T-helper 1 cell treated with Interleukin-12 subunit alpha and Interleukin-12 subunit beta and Interleukin-4 antibody, amounts not matched to agents 30 ng/mL and 1 ng/mL, for 36 hours (primary cell): ENCODE measurements around the gene FHOD3. TPM values are rescaled to one million over a fixed set of nuclear protein-coding genes. Genes with fewer than 3 reads are reported as not detected.

Experiments used
- intact Hi-C: fragments of 100-400 bp; cut with micrococcal nuclease; formaldehyde crosslinking; loops from one replicate; pipeline ENCODE4 v1.15.1; 2024
- total RNA-seq: library from RNA; stranded (reverse); gene quantifications from 2 replicates; pipeline ENCODE4 v1.2.3, GENCODE V29; 2022

Gene FHOD3
- total RNA-seq, 1 donor from 2014 or later: not detected

DNA sequence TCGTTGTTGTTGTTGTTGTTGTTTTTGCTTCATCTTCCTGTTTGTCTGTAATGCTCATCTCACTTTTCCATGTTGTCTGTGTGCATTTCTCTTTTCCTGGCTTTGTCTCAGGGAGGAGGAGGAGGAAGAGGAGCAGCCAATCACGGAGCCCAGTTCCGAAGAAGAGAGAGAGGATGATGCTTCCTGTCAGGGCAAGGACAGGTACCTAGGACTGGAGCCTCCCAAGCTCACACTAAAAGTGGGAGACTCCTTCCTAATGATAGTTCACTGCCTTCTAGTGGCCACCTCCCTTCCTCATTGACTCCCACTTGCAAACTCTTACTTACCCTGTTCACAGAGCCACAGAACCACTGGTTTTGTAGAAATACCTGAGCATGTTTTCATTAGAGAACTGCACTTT, 351.7 kb downstream of the FHOD3 start:
- intact Hi-C loops: no loop called here

DNA sequence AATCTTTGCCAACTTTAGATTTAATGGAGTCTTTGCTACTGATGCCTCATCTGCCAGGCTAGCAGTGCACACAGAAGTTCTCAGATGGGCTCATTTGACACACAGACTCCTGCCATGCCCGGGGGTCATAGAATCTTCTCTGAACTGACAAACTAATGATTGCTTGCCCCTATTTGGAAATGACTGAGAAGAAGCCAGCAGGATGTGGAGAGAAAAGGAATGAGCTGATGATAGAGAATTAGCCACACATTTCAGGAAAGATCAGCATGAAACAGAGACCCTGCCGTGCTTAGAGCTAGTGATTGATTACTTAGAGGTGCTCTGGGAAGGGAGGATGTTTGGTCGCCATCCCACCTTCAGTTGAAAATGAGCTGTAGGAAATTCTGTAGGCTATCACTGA, 352.8 kb downstream of the FHOD3 start:
- intact Hi-C loops: no loop called here

DNA sequence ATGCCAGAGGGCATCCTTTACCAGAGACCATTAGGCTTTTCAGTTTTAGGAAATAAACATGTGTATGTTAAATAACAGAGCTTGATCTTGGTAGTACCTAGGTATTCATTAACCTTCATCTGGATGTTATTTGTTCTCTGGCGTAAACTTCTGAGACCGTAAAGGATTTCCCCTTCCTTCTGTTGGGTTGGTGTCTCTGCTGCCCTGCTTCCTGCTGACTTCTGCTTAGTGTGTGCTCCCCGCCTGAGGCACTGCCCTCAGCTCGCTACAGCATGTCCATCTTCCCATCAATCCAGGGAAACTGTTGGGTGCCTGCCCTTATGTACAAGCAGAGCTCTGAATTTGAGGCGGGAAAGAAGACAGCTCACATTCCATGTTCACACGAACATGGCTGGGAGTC, 353.4 kb downstream of the FHOD3 start:
- intact Hi-C loops: no loop called here

DNA sequence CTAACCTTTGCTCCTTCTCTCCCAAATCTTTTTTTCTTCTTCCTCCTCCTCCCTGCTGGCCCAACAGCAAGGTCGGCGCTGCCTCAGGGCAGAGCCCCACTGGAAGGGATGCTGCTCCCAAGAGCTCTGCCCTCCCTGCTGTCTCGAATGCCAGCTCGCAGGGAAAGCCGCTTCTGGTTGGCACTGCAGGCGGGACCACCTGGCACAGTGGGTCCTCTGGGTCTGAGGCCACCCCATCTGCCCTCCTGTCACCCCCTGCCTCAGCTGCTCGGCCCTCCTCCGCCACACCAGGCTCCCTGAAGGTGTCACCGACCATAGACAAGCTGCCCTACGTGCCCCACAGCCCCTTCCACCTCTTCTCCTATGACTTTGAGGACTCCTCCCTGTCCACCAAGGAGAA, 355.0 kb downstream of the FHOD3 start:
- intact Hi-C loops: no loop called here

DNA sequence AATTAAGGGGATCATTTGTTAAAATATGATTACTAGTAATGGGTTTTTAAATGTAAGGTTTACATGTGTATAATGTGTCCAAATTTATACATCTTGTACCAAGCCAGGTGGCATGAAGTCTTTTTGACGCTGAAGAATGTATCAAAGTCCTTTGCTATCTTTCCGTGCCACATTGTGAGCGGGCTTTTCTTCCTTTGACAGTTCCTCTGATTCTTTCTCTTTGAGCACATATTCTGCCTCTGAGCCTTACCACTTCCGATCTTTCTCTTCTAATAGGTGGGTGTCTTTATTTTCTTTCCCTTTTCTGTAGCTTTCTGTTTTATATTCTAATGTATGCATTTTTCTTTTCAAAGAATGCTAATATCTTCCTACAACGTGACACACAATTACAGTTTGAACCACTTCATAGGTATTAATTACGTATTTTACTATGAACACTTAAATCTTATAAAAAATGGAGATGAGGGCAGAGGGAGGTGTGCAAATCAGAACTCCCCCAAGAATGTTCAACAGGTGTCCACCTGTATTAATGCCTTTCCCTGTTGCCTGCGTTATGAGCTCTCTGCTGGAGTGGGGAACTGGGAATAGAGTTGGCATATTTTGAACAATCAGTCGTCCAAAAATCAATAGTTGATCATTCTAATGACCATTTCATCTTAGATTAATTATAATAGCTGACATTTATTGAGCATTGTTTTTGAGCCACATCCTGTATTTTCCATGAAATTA, 355.8 kb downstream of the FHOD3 start:
- intact Hi-C loops: no loop called here

DNA sequence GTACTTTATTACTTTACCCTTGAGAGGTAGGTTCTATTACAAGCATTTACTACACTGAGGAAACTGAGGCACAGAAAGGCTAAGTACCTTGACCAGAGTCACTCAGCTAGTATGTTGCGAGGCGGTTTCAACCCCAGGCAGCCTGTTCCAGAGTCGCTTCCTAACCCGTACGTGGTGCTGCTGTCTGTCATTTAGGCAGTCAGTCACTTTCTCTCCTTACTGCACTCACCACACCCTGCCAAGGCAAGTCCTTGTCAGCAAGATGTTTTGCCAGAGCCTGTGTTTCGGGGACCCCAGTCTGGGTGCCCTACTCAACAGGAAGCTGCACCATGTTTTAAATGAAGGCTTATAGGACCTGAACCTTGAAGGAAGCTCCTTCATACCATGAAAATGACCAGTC, 356.4 kb downstream of the FHOD3 start:
- intact Hi-C loops: no loop called here

DNA sequence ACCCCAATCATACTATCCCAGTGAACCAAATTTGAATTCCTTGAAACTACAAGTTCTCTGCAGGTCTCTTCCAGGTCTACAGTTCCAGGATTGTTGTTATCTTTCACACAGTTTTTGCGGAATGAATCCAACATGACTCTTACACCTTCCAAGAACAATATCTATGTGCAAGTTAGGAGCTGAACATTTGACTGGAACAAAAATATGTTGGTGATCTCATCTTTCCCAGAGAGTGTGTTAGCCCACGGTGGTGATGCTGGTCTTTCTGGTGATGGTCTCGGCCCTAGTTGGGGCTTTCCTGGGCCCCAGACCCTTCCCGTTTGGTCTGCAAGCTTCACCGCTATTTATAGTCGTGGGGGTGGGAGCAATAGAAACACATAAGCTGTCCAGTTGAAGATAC, 357.6 kb downstream of the FHOD3 start:
- intact Hi-C loops: no loop called here

DNA sequence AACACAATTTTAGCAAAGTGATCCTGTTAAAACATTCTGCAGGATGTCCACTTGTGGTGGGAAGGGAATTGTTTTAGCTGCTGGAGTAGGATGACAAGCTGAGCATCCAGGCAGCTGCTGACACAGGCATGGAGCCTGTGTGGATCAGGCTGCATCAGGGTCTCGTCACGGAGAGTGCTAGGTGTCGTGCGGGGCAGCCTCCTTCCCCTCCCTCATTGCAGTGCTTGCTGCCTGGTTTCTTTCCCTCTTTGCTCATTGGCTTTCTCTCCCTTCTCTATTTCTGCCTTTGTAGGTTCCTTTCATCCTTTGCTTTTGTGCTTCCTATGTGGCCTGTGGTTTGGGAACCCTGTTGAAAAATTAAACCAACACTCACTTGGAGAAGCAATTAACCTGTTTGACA, 358.4 kb downstream of the FHOD3 start:
- intact Hi-C loops: no loop called here

DNA sequence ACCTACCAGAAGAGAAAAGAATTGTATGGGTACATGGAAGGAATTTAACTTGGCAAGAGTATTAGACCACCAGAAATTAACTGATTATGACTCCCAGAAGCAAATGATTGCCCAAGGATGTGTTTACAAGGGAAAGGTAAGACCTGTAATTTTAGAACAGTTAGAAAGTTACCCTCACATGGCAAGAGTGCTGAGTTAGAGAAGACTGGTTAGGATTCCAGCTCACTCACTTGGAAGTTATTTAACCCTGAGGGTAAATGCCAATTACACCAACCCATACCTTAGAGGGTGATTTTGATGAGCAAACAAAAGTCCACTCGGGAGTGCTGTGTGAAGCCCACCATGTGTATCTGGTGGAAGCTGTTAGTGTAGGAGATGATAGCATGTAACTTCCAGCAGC, 361.1 kb downstream of the FHOD3 start:
- intact Hi-C loops: no loop called here

DNA sequence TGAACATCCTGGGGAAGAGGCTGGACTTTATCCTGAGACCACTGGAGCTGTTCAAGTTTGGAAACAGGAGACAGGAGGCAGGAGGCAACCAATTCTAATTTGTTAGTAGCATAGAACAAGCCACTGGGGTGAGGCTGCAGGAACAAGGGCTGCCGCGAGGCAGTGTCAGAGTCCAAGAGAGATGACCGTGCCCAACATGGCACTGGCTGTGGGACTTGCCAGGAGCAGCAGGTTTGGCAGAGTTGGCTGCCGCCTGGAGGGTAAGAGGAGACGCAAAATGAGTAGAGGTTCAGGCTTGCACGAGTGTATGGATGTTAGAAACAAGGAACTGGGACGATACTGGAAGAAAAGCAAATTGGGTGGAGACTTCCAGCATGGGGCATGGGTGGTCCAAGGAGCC, 362.8 kb downstream of the FHOD3 start:
- intact Hi-C loops: no loop called here

DNA sequence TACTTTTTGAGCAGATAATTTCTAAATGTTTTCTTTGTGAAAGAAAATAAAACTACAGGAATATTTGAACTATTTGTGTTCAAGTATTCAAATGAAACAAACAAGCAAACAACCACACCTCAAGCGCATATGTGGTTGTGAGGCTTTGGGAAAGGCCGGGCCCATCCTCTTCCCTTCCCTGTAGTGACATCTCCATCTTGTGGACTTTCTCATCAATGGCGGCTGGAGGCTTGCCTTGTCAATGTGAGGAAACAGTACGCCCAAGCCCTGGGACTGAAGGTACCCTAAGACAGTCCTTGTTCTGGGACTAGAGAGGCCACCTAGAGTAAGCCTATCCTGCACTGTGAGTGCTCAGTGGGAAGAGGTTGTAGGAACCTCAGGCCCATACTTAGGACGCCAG, 364.5 kb downstream of the FHOD3 start:
- intact Hi-C loops: no loop called here

DNA sequence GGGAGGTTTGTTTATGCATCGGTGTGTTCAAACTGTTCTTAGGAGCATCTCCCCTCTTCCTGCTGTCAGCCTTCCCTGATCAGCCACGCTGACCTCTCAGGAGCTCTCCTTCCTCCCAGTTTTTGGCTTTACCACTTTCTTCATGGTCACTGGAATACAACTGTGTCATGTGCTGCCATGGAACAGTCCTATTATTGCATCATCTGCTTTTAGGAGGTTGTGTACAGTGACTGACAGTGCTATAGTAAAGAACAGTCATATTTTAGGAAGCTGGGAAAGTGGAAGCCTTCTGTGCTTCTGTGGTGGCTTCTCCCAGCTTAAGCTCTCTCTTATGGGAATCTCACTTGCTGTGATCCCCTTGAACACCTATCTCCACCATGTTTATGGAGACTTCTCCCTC, 365.8 kb downstream of the FHOD3 start:
- intact Hi-C loops: no loop called here

DNA sequence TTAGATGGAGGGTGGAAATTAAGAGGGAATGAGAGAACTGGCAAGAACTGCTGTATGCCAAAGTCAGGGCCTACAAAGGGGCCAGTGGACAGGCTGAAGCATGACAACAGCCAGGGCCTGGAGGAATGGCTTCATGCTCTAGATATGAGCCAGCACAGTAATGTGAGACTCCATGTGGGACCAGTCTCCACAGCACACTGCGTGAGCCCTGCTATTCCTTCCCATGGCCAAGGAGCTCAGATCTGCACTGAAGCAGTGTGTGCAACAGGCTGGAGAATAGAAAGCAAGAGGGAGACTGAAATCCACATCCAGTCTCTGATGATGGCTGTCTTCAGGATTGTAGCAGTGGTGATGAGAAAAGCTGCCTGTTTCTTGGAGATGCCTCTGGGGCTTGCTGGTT, 368.4 kb downstream of the FHOD3 start:
- intact Hi-C loops: no loop called here

DNA sequence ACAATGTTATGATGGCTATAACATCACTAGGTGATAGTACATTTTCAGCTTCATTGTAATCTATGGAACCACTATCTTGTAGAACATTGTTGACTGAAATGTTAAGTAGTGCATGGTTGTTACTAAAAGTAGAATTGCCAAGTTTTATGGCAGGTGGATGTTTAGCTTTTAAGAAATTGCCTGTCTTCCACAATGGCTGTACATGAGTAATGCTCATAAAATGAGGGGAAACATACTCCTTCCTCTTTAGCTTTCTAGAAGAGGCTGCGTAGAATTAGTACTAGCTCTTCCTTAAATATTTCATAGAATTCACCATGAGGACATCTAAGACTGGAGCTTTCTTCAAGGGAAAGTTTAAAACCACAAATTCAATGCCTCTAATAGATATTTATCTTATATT, 370.3 kb downstream of the FHOD3 start:
- intact Hi-C loops: no loop called here

DNA sequence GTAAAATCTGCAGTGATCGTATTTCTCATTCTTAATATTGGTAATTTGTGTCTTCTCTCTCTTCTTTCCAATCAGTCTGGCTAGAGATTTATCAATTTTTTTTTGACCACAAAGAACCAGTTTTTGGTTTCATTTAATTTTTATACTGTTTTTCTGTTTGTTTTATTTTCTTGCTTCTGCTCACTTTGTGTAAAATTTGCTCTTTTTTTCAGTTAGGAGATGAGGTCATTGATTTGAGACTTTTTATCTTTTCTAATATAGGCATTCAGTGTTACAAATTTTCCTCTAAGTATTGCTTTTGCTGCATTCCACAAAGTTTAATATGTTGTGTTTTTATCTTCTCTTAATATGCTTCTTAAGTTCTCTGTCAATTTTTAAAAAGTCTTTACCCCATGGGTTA, 370.8 kb downstream of the FHOD3 start:
- intact Hi-C loops: no loop called here

DNA sequence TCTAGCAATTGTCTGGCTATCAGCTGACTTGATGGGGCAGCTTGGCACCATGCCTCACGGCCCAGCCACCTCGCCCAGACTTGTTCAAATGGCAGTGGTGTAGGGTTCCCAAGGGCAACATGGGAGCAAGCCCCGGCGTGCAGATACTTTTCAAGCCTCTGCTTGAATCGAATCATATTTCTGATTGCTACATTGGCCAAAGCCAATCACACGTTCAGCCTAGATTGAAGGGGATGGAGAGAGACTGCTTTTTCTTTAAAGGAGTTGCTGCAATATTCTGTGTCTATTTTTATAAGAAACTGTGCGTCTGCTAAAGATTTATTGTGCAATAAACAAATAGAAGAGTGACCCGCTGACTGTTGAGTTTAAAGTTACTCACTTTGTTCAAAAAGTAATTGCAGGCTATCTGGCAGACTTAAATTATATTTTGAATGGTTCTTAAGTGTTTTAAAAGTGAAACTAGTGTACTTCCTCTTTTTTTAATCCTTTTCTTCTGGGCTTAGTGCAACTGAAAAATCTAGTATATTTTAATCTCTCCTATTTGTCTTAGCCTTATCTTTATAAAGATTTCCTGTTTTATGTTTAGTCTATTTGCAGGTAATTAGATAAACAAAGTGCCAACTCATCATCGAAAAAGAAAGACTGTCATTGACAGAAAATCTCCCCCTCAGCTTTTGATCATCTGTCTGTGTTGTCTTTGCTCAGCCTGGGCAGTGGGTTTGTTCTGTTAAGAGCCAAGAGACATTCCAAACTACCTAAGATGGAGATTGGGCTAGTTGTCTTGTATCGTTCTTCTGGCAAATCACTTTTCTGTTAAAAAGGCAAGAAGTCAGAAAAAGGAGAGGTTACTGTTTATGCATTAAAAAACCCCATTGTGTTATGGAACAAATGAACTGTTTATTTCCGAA, 375.2 kb downstream of the FHOD3 start:
- intact Hi-C loops: no loop called here

DNA sequence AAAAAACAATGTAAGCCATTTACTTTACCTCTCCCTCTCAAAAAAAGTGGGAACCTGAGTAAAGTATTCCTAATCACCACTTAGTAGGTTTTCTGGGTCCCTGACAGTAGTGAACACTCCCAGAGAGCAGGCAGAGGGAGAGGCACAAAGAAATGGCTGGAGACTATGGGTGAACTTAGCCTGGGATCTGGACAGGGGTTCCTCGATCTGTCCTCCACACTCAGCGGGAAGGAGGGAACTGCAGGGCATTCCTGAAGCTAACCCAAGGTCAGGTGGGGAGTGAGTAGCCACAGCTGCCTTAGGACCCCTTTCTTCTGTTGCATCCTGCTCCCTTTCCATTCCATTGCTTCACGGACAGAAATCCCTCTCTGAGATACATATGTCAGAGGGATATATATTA, 375.9 kb downstream of the FHOD3 start:
- intact Hi-C loops: no loop called here

DNA sequence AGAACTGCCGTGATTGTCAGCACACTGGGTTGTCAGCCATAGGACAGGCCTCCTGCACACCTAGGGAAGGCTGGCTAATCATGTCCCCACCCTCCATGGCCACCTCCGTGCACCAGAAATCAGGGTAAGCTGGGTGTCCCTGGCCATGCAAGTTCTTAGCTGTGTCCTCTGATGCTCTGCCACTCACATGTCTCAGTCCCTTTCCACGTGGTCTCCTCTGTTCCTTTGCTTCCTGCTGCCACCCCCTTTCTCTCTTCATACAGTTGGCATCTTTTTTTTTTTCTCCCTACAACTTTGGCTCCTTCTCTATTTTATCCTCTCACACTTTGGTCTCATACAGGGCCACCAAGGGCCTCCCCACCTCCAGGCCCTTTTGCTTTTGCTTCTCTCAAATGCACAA, 377.6 kb downstream of the FHOD3 start:
- intact Hi-C loops: no loop called here

DNA sequence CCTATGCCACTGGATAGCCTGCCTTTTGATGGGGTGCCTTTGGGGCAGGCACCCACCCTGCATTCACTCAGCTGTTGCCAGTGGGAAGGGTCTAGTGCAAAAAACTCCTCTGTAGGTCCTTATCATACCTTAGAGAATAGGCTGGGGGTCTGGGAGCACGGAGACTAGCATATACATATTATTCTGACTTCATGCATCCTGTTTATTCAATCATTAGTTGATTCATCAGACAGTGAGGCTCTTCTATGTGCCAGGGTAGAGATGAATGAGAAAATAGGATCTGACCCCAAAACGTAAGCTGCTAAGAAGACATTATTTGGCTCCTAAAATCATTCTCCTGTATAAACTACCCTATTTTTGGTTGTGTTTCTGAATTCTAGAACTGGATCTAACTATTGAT, 378.0 kb downstream of the FHOD3 start:
- intact Hi-C loops: no loop called here

DNA sequence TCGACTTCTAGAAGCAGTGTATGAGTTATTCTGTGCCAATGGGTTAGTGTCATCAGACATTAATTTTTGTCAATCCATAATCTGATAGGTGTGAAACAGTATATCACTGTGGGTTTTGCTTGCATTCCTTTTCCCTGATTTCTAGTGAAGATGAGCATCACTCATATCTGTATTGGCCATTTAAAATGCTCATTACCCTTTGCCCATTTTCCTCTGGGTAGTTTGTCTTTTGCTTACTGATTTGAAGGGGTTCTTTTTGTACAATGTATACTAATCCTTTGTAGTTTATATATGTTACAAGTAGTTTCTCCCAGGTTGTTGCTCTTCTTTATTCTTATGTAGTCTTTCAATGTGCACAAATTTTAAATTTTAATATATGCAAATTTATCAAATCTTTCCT, 379.1 kb downstream of the FHOD3 start:
- intact Hi-C loops: no loop called here

DNA sequence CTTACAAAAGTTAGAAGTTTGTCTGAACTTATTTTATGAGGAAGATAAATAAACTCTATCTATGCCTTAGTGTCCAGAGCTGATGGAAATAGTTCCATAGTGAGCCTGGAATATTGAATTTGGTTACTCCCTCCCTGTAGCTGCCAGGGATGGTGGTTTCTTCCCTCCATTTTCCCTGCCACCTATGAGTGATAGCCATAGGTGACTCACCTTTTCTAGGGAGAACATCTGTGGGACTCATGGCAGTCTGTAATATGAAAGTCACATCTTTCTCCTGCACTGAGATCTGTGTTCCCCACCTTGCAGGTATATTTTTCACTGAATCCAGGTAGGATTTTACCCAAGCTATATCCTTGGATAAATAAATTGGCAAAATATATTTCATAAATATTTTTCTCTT, 382.5 kb downstream of the FHOD3 start:
- intact Hi-C loops: no loop called here

DNA sequence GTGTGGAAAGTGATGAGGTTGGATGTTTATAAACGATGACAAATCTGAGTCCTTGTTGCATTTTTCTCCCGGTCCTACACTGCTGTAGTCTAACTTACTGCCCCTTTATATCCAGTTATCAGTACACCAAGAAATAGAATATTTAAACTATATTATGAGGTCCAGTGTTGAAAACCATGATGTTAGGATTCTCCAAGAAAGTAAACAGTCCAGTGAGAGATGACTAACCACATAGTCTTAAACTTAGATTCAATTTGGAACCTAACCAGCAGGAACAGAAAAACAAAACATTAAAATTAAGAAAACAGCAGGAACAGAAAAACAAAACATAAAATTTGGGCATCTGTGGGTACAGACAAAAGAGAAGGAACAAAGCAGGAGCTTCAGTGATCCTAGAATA, 388.1 kb downstream of the FHOD3 start:
- intact Hi-C loops: loop anchor here (5.0 kb wide), 1 partner anchor 72 kb away; no protein-coding TSS in a partner anchor
